NCI-H2081 treated with DMSO at 0.1 percent for 48 hours (cell line): ENCODE data around the gene CITED4.
"Not testable (repeated sequence)": the region's sequence is repeated elsewhere in the genome, so short reads cannot be mapped to it uniquely, and the experiment has no call there.

ENCODE experiments used
- DNase-seq: peaks from one replicate; lab custom pipeline; 2025; lab: John Stamatoyannopoulos, UW

Gene CITED4, protein sequence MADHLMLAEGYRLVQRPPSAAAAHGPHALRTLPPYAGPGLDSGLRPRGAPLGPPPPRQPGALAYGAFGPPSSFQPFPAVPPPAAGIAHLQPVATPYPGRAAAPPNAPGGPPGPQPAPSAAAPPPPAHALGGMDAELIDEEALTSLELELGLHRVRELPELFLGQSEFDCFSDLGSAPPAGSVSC

DNA sequence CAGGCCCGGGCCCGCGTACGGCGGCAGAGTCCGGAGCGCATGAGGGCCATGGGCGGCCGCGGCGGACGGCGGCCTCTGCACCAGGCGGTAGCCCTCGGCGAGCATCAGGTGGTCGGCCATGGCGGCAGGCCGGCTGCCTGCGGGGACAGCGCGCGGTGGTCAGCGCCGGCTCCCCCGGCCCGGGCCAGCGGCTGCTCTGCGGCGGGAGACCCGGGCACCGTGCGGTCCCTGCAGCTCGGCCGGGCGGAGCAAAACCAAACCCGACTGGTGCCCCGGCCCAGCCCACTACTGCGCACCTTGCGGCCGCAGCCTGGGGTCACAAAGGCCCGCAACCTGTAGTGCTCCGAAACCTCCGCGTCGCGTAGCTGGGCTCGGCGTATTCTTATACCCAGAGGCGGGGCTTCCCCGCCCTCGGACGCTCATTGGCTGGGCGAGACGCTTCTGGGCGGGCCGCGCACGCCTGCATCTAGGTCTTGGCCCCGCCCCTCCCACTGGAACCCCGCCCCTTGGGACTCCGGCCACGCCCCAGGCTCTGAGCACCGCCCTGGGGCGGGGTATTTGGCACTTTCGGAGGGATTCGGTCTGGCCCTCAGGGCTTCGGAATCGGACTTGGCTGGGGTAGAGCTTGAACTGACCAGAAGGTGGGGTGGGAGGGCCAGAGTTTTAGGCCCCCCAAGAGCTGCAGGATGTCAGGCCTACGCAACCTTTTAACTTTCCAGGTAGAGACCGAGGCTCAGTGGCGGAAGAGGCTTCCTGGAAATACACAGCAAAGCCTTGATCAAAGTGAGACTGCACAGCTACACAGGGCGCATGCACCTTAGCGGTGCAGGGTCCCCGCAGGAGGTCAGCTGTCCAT is at the start of gene CITED4:
CITED4 (minus strand) TSS at position 356 of the 856 bp plus-strand sequence; CDS start at position 120, 236 bp downstream.
- peak; percentile 48 for DNase-seq

DNA sequence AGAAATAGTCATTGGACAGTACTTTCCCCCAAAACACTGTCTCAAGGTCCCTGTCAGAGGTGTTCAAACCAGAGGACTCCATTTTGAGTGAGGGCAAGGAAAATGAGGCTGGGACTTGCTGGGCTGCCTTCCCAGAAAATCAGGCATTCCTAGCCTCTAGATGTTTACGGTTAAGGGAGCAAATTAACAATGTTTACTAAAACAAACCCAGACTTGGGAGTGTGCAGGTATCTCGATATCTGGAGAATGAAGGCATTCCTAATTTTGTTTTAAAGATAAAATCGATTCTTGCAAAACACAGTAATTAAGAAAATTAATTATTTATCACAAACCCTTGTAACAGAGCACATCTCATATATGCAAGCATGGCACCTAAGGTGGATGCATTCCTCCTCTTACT is 48.9 kb upstream of the CITED4 start:
- DNase-seq, result no peak

DNA sequence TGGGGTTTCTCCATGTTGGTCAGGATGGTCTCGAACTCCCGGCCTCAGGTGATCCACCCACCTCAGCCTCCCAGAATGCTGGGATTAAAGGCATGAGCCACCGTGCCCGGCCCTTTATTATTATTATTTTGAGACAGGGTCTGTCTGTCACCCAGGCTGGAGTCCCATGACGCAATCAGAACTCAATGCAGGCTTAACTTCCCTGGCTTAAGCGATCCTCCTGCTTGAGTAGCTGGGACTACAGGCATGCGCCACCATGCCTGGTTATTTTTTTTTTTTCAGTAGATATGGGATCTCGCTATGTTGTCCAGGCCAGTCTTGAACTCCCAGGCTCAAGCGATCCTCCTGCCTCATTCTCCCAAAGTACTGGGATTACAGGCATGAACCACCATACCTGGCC is 47.1 kb upstream of the CITED4 start:
- no peak for DNase-seq

DNA sequence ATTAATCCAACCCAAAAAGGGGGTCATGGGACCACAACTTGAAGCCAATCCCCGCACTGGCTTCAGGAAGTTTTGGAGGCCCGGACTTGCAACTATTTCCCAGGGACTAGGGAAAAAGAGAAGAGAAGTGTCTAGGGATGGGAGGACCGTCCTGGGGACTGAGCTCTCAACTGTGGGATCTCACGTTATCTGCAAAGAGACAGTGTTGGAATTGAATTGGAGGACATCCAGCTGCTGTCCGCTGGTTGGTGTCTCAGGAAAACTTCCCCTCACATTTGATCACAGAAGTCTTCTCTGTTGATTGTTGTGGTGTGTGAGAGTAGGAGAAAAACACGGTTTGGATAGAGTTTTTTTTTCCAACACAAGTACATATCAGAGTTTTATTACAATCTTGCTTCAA is 46.2 kb upstream of the CITED4 start:
- DNase-seq, result no peak

DNA sequence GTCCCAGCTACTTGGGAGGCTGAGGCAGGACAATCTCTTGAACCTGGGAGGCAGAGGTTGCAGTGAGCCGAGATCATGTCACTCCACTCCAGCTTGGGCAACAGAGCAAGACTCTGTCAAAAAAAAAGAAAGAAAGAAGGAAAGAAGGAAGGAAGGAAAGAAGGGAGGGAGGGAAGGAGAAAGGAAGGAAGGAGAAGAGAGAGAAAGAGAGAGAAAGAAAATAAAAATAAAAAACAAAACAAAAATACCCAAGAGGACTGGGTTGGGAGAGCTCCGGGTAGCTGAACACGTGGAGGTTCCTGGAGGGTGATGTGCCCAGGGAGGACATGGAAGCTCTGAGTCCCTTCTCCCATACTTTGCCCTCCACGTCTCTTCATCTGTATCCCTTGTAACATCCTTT is 45.7 kb upstream of the CITED4 start:
- DNase-seq, result no peak

DNA sequence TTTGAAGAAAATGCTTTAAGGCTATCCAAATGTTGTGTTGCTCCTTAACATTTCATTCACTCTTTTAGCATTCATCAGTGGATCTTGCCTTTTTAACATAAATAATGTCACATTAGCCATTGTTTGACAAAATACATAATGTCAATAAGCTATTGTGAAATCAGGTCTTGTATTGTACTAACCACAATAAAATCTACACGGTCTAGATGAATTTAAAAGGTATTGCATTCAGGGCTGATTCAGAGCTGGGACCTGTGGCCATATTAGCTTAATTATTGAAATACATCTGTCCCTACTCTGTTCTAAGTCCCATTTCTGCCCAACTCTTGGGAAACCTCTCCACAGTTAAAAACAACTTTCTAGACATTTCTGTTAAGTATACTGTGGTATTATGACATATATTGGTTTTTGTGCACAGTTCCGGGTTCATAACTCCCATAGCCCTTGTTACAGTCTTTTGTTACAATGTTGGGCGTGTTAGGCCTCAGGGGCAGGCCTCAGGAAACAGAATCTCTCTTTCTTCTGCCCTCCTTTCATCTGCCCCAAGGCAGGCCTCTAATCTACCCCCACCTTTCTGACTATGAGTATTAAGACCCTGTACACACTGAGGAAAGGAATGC is 44.7 kb upstream of the CITED4 start:
- DNase-seq, result no peak

DNA sequence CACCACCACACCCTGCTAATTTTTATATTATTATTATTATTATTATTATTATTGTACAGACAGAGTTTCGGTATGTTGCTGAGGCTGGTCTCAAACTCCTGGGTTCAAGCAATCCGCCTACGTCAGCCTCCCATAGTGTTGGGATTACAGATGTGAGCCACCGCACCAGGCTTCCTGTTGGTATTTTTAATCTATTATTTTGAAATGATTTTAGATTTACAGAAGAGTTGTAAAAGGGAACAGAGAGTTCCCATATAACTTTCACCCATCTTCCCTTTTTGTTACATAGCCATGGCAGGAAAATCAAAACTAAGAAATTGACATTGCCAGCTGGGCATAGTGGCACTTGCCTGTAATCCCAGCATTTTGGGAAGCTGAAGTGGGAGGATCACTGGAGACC is 42.9 kb upstream of the CITED4 start:
- no peak for DNase-seq

DNA sequence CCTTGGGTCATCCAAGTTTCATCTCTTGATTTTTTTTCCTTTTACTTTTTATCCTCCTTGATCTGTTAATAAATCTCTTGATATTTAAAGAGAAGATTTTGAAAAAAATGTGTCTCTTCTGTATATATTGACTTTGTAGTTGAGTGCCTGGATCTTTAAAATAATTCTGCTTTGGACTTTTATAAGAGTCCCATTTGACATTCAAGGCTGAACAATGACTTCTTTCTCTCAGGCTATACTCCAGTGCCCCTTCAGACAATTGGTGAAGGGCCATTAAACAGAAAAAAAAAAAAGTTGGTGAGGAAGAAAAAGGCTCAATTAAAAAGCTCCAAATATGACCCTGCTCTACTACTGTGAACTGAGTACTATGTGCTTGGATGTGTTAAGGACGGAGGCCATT is 40.9 kb upstream of the CITED4 start:
- DNase-seq, result no peak

DNA sequence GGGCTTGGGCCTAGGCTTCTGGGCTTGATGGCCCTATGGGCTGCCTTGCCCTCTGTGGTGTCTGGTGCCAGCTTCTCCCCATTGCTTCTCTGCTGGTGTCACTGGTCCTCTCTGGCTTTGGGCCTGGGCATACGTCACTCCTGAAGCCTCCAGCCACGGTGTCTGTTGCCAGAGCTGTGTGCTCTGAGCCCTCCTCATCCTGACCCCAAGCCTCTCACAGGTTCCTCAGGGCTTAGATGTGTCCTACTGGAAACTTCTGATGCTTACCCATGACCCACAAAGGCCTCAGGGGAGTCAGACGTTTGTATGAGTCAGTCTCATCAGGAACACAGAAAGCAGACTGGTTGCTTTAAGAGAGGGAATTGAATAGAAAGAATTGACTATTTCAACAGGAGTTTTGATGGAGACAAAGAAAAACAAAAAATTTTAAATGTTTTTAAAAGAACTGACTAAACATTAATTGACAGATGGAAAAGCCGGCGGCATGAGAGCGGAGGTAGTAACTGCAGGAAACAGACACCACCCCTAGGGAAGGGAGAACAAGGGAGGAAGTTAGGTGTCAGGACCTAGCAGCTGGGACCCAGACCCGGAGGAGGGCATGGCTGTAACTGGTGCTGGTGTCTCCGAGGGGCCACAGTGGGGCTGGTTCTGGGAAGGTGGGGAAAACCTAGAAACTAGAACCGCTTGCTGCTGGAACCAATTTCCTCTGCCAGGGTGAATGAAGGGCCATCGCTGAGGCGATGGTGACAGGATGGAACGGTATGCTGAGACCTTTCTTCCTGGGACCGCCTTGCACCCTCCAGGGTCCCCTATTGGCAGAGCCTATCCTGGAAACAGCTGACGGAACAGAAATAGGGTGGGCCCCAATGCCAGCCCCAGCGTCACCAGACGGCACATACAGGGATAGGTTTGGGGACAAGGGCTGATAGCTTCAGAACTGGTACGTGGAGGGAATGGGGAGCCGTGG is 40.0 kb upstream of the CITED4 start:
- no peak for DNase-seq

DNA sequence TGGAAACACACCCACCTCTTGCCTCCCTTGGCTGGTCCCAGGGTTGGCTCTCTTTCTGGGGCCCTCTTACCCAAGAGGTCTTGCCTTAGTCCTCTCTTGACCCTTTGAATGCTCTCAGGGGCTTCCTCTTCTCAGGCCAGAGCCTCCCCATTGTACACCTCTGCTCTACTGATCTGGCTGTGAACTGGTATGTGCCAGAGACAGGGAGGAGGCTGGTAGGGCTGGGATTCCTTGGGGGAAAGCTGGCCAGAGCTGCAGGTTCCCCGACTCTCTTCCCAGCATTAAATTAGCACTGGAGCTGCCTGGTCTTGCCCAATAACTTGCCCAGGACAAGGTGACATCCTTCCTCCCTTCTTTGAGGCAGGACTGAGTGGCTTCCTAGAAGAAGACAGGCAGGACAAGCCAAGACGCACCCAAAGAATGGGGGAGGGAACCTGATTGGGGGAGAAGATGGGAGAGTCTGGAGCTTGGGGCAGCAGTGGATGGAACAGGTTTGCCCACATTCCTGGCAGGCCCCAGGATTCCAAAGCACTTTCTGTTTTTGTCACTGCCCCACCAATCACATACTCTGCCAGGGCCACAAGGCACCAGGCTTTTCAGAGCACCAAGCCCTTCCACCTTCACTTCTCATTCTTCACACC is 37.2 kb upstream of the CITED4 start:
- no peak for DNase-seq

DNA sequence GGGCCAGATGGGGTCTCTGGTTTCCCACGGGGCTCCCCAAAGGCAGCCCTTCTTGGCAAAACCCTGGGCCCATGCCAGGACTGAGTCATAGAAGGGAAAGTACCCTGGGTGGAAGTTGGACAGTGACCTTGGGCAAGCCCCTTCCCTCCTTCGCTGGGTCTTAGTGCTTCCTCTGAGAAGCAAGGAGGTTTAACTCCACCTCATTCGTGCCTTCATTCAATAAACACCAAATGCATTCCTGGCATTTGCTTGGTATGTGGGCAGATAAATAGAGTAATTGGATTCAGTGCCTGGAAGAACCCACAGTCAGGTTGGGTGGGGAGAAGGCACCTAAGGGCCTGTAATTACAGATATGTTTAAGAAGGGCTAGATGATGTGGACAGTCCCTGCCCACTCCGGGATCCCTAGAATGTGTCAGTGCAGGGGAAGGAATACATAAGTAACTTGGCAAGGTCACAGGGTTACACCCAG is 36.3 kb upstream of the CITED4 start:
- no peak for DNase-seq

DNA sequence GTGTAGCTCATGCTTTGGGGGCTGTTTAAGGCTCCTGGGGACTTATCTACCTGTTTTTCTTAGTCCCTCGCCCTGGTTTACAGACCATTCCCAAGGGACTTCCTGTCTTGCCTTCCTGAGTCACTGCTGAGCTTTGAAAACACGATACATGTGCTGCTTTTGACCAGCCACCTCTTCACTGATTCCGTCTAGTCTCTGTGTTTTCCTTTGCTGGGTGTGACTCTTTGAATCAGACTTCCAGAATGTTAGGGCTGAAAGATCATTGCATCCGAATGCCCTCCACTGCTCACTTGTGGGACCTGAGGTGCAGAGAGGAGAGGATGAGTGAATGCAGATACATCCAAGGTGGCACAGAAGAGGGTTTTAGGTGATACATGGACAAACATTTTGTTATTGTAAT is 35.4 kb upstream of the CITED4 start:
- DNase-seq, result no peak

DNA sequence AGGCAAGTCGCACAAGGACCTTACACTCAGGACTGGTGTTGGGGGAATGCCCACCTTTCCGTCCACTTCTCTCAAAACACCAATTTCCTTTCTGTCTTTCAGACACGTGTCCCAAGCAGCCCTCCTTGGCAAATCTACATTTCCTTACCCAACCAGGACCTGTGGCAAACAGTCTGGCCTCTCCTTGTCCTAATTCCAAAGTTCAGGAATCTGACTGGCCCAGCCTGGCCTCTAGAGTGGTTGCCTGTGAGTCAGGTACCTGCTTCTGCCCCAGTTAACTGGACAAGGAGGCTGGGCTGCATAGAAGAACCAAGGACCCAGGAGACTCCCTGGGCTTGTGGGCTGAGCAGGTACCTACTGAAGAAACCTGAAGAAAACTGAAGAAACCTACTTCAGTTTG is 34.3 kb upstream of the CITED4 start:
- no peak for DNase-seq

DNA sequence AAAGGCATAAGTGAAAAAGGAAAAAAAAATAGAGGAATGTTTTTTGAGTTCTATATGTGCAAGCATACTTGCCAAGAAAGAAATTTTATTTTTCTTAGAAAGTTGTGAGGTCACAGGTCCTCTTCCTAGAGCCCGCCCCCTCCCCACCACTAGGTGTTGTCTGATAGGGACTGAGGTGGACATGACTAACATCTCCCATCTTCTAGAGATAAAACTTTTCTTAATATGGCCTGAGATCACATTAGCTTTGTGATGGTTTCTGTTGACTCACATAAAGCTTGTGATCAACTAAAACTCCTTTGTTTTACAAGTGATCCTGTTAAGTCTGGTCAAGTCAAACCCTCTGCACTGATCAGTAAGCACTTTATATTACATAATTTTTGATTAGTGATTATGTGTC is 33.4 kb upstream of the CITED4 start:
- no peak for DNase-seq

DNA sequence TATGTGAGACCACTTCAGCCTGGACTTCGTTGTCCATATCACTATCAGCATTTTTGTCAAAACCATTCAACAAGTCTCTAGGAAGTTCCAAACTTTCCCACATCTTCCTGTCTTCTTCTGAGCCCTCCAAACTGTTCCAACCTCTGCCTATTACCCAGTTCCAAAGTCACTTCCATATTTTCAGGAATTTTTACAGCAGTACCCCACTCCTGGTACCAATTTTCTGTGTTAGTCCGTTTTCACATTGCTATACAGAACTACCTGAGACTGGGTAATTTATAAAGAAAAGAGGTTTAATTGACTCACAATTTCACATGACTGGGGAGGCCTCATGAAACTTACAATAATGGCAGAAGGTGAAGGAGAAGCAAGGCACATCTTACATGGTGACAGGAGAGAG is 32.7 kb upstream of the CITED4 start:
- DNase-seq, result not testable (repeated sequence)

DNA sequence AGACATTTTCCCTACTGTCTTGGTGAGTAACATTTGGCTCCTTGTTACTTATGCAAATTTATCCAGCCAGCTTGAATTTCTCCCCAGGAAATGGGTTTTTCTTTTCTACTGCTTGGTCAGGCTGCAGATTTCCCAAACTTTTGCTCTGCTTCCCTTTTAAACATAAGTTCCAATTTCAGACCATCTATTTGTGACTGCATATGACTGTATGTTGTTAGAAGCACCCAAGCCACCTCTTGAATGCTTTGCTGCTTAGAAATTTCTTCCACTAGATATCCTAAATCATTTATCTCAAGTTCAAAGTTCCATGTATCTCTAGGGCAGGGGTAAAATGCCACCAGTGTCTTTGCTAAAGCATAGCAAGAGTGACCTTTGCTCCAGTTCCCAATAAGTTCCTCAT is 32.3 kb upstream of the CITED4 start:
- no peak for DNase-seq

DNA sequence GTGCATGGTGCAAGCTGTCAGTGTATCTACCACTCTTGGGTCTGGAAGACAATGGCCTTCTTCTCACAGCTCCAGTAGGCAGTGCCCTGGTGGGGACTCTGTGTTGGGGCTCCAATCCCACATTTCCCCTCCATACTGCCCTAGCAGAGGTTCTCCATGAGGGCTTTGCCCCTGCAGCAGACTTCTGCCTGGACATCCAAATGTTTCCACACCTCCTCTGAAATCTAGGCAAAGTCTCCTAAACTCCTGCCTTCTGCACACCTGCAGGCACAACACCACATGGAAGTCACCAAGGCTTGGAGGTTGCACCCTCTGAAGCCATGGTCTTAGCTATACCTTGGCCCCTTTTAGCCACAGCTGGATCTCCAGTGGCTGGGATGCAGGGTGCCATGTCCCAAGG is 31.8 kb upstream of the CITED4 start:
- no peak for DNase-seq

DNA sequence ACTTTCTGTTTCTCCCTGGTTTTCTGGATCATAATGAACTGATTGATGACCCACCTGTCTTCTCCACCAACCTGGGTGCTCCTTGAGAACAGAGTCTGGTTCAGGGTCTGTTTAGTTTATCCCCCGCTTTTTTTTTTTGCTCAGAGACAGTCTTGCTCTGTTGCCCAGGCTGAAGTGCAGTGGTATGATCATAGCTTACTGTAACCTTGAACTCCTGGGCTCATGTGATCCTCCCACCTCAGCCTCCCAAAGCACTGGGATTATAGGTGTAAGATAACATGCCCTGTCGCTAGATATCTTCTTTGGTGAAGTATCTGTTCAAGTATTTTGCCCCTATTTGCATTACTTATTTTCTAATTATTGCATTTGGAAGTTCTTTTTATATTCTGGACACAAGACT is 30.2 kb upstream of the CITED4 start:
- no peak for DNase-seq

DNA sequence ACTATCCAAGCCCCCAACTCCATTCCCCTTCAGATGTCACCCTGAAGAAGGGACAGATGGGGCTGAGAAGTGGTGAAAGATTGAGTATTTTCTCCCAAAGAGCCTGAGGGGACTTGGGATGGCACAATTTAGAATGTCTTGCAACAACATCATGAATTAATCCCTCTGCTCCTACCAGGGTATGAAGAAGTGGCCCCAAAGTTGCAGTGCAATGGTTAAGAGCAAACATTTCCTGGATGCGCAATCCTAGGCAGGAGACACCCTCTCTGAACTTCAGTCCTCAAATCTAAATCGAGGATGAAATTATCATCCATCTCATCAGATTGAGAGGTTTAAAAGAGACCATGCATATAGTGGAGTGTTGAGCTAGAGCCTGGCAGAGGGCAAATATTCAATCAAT is 28.6 kb upstream of the CITED4 start:
- DNase-seq, result no peak

DNA sequence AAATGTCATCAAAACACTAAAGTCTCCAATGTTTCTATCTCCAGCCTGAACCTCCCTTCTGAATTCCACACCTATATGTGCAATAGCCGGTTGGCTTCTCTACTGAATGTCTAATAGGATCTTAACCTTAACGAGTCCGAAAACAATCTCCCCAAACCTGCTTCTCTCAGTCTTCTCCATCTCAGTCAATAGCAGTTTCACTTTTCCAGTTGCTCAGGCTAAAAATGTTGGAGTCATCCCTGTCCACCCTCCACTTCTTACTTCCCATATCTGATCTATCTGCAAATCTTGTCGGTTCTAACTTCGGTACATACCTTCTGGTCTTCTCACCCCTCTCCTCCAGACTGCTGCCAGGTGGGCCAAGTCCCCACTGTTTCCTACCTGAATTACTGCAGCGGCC is 25.5 kb upstream of the CITED4 start:
- DNase-seq, result no peak

DNA sequence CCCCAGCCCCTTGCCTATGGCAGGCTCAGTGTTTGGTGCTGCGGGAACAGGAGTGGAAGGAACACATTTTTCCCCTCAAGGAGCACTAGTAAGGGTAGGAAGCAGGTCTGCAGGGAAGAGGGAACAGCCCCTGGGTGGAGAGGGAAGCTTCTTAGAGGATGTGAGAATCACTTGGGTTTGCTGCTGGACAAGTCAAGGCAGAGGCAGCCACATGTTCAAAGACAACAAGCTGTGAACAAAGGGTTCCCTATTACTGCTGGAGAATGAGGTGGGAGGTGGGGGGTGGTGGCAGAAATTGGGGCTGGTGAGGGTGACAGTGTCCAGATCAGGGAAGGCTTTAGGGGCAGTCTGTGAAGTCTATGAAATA is 24.8 kb upstream of the CITED4 start:
- DNase-seq, result no peak
